Vagina (tissue), 2 donors: Measurements from ENCODE around the gene SPRYD7. TPM values are rescaled to one million over a fixed set of nuclear protein-coding genes. Genes with fewer than 3 reads are reported as not detected.
A peak's percentile ranks its signal among the peaks of the same experiment; 100 is the strongest.

Experiments used
- DNase-seq, 2 donors: peaks; one replicate each; pipeline ENCODE4 v3.0.0-alpha.2; 2017; ENCODE audit errors: extremely low spot score in 2 of 2
- H3K27ac ChIP-seq: fragments of 200-600 bp; sonication (generic); one replicate; pipeline ENCODE4 v1.5.1; 2019
- H3K27me3 ChIP-seq: fragments of 200-600 bp; sonication (generic); one replicate; pipeline ENCODE4 v1.5.1; 2019
- H3K36me3 ChIP-seq, 2 donors: fragments of 200-600 bp; sonication (generic); one replicate each; pipeline ENCODE4 v1.5.1; 2017 to 2019
- H3K4me1 ChIP-seq: fragments of 200-600 bp; sonication (generic); one replicate; pipeline ENCODE4 v1.5.1; 2019
- H3K4me3 ChIP-seq, 2 donors: fragments of 200-600 bp; sonication (generic); 1 replicate in 1 of 2; 2 replicates in 1 of 2; pipeline ENCODE4 v1.5.1; 2016 to 2019
- H3K9me3 ChIP-seq: fragments of 200-600 bp; sonication (generic); one replicate; pipeline ENCODE4 v1.5.1; 2019
- CTCF ChIP-seq, 3 experiments: fragments of 450-650 bp in 2 of 3; fragments of 200-600 bp in 1 of 3; sonication (generic) in 1 of 3; IDR thresholded peaks; one replicate each; pipeline ENCODE4 v1.5.1; 2017 to 2019; ENCODE audit warnings: antibody characterized with exemption in 3 of 3, mild to moderate bottlenecking in 2 of 3, moderate library complexity in 2 of 3
- POLR2A ChIP-seq, 2 donors: fragments of 450-650 bp; IDR thresholded peaks; one replicate each; pipeline ENCODE4 v1.6.1; 2017; ENCODE audit warnings: antibody characterized with exemption in 2 of 2, mild to moderate bottlenecking in 2 of 2, moderate library complexity in 2 of 2
- POLR2AphosphoS5 ChIP-seq, 2 donors: sonication (generic); formaldehyde crosslinking; IDR thresholded peaks; one replicate each; pipeline ENCODE4 v1.9.0; 2017; ENCODE audit warnings: antibody characterized with exemption in 2 of 2, mild to moderate bottlenecking in 2 of 2, low read depth in 1 of 2; ENCODE audit not compliant: insufficient read depth in 1 of 2
- intact Hi-C: fragments of 100-400 bp; cut with DNase I; formaldehyde crosslinking; loops from one replicate; pipeline ENCODE4 v1.15.1; 2023
- total RNA-seq: library from RNA; depleted of rRNA; stranded (reverse); fragments of >200 nt; gene quantifications from one replicate; pipeline ENCODE4 v1.2.3, GENCODE V29; 2016

The SPRYD7 gene
- total RNA-seq, 1 donor from 2014 or later, result 5.4 TPM

- H3K4me3 ChIP-seq, result no peak overlapping the region
- DNase-seq, result no peak
Measured at GRCh38 chr13:49939321-49939720, 3.2 kb upstream of the SPRYD7 start.

GRCh38 chr13:49938921-49939320 lies 2.8 kb upstream of the SPRYD7 start:
- intact Hi-C loops, result no loop called here
- Histone ChIP-seq H3K27me3 (no peaks in the 10 kb centered on the region), H3K4me1 (peaks cover 18% of the 10 kb centered on the region), H3K27ac (no peak overlapping the region), H3K4me3 (no peak overlapping the region), H3K36me3 (no peaks in the 10 kb centered on the region), H3K9me3 (no peaks in the 10 kb centered on the region)
- no peak for DNase-seq
- no peak for TF ChIP-seq POLR2A (IDR thresholded peaks at IDR 0.05)
- no peak for TF ChIP-seq POLR2AphosphoS5 (IDR thresholded peaks at IDR 0.05; ENCODE audit: insufficient read depth in 1 of 2, low read depth in 1 of 2)
- no peak for TF ChIP-seq CTCF (IDR thresholded peaks at IDR 0.05)

More at GRCh38 chr13:49939321-49939720, 3.2 kb upstream of the SPRYD7 start:
- no peaks in the 10 kb centered on the region for H3K9me3 ChIP-seq
- intact Hi-C loops, result no loop called here
- H3K4me1 ChIP-seq, result peaks cover 15% of the 10 kb centered on the region
- TF ChIP-seq POLR2AphosphoS5 (IDR thresholded peaks at IDR 0.05; ENCODE audit: insufficient read depth in 1 of 2, low read depth in 1 of 2) (no peak), CTCF (IDR thresholded peaks at IDR 0.05) (no peak), POLR2A (IDR thresholded peaks at IDR 0.05) (no peak)
- no peak overlapping the region for H3K27ac ChIP-seq
- no peaks in the 10 kb centered on the region for H3K36me3 ChIP-seq
- H3K27me3 ChIP-seq, result no peaks in the 10 kb centered on the region

GRCh38 chr13:49938314-49938713 lies 2.2 kb upstream of the SPRYD7 start:
- H3K27me3 ChIP-seq, result no peaks in the 10 kb centered on the region
- intact Hi-C loops, result no loop called here
- TF ChIP-seq POLR2AphosphoS5 (IDR thresholded peaks at IDR 0.05; ENCODE audit: insufficient read depth in 1 of 2, low read depth in 1 of 2), result no peak
- no peak for TF ChIP-seq POLR2A (IDR thresholded peaks at IDR 0.05)
- TF ChIP-seq CTCF (IDR thresholded peaks at IDR 0.05), result no peak
- no peaks in the 10 kb centered on the region for H3K36me3 ChIP-seq
- H3K4me1 ChIP-seq, result peaks cover 24% of the 10 kb centered on the region
- DNase-seq, result no peak
- no peaks in the 10 kb centered on the region for H3K9me3 ChIP-seq
- no peak overlapping the region for H3K4me3 ChIP-seq
- H3K27ac ChIP-seq, result no peak overlapping the region

- H3K27me3 ChIP-seq, result no peaks in the 10 kb centered on the region
- H3K36me3 ChIP-seq, result no peaks in the 10 kb centered on the region
- peak overlapping the region; percentile 70 for H3K27ac ChIP-seq
- peaks cover 24% of the 10 kb centered on the region for H3K4me1 ChIP-seq
- no peak for DNase-seq
- peak overlapping the region; percentile 64 to 86 for H3K4me3 ChIP-seq
- TF ChIP-seq CTCF (IDR thresholded peaks at IDR 0.05), result no peak
- no peak for TF ChIP-seq POLR2AphosphoS5 (IDR thresholded peaks at IDR 0.05; ENCODE audit: insufficient read depth in 1 of 2, low read depth in 1 of 2)
- no peak for TF ChIP-seq POLR2A (IDR thresholded peaks at IDR 0.05)
- no peaks in the 10 kb centered on the region for H3K9me3 ChIP-seq
- intact Hi-C loops, result no loop called here
Measured at GRCh38 chr13:49936968-49937273, 781 bp upstream of the SPRYD7 start.

GRCh38 chr13:49935171-49936074 lies 717 bp downstream of the SPRYD7 start:
- no peak for DNase-seq
- Histone ChIP-seq H3K27ac (peak overlapping the region; percentile 70), H3K36me3 (peaks cover 0 to 4% of the 10 kb centered on the region in 2 donors), H3K9me3 (no peaks in the 10 kb centered on the region), H3K27me3 (no peaks in the 10 kb centered on the region), H3K4me1 (peaks cover 24% of the 10 kb centered on the region), H3K4me3 (peak overlapping the region; percentile 64 to 86)
- TF ChIP-seq POLR2A (IDR thresholded peaks at IDR 0.05) (no peak), POLR2AphosphoS5 (IDR thresholded peaks at IDR 0.05; ENCODE audit: insufficient read depth in 1 of 2, low read depth in 1 of 2) (no peak)
- intact Hi-C loops, result no loop called here
